Measurements from ENCODE around the gene ZNG1B. TPM values are rescaled to one million over a fixed set of nuclear protein-coding genes. Genes with fewer than 3 reads are reported as not detected.

Gene ZNG1B
- total and polyA plus RNA-seq, 2 of the 13 experiments (the other 11 are each of a cell fraction or from before 2014, with no cell fraction given): 33.8 to 72.2 TPM

DNA sequence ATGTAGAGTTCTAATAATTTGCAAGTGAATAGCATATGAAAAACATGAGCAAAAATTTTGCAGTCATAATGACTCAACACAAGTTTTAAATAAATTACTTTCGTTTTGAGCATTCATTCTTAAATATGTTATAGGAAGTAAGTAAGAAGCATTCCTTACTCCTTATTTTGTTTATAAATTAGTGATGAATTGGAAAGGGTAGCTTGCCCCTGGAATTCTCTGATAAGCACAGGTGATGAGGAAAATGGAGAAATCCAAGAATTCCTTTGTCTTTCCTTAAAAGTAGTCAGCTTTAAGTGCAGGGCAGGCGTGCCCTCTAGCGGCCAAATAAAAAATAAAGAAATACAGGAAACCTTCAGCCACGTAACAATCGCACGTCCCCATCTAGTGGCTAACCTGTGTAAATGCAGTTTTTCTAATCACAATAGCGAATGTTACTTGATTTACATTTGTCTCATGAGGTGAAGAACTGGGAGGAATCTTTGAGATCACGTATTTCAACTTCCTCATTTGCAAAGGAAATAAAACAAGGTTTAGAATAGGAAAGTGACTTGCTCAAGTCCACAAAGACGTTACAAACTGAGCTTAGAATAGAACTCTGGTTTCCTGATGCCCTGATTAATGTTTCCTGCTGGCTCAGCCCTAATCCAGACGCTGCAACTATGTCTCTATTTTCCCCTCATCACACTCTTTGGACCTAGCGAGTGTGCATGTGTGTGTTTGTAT, 47.2 kb upstream of the ZNG1B start:
- 8% methylated on average over 11 of the region's 11 CpGs for WGBS (ENCODE audit: low lambda C conversion rate)
- POLR2A ChIA-PET: no interaction called here
- no peak overlapping the region for H3K4me2 ChIP-seq (ENCODE audit: low read depth, low read length)
- DNase-seq (ENCODE audit: low spot score) (peak; percentile 79), FAIRE-seq (peak; percentile 76), ATAC-seq (peak; percentile 83)
- no peaks in the 10 kb centered on the region for H3K27me3 ChIP-seq (ENCODE audit: control insufficient read depth in 1 of 2, insufficient read depth in 2 of 2, low read length in 2 of 2)
- BruUV-seq (replicated peaks): no TSS peak
- H3K36me3 ChIP-seq (replicated peaks in 1 of 2; ENCODE audit: control insufficient read depth in 1 of 2, insufficient read depth in 2 of 2, low read length in 2 of 2): no peaks in the 10 kb centered on the region
- no peaks in the 10 kb centered on the region for H3K4me1 ChIP-seq (ENCODE audit: insufficient read depth, low read length)
- H2AFZ ChIP-seq (ENCODE audit: low read length): no peak overlapping the region
- in situ Hi-C loops (cut with HindIII; ENCODE audit: extremely low pct_ligation_motif_present, low pct_unique_long_range_greater_than_20kb): no loop called here
- CTCF ChIA-PET (ENCODE audit: low intra/inter-chr PET ratio, low total read pairs): interaction anchor here (0.6 to 2.9 kb wide), 7 partner anchors 8 to 1161 kb away, joined by 3 to 28 read pairs (median 8); no protein-coding TSS in a partner anchor
- no peaks in the 10 kb centered on the region for H3K79me2 ChIP-seq (ENCODE audit: insufficient read depth, low read length)
- H3K27ac ChIP-seq (ENCODE audit: extremely low read length, insufficient read depth, low read length): no peak overlapping the region
- H3K9ac ChIP-seq (ENCODE audit: insufficient read depth, low read depth, low read length): no peak overlapping the region
- H3K4me3 ChIP-seq (replicated peaks in 1 of 3; ENCODE audit: insufficient read depth in 1 of 3, low read depth in 2 of 3, low read length in 3 of 3): no peak overlapping the region
- no peaks in the 10 kb centered on the region for H3K9me3 ChIP-seq (ENCODE audit: low read length)
- intact Hi-C loops (cut with micrococcal nuclease; ENCODE audit: unreplicated experiment): loop anchor here (2.0 to 5.0 kb wide), 3 partner anchors 141 to 253 kb away; no protein-coding TSS in a partner anchor
- H4K20me1 ChIP-seq (ENCODE audit: insufficient read depth, low read length): no peaks in the 10 kb centered on the region
- TF ChIP-seq RAD21 (CRISPR knock-in tag; IDR thresholded peaks at IDR 0.05) (peak; percentile 86), ERF (CRISPR knock-in tag; IDR thresholded peaks at IDR 0.05) (peak; percentile 52; the same call in 1 of the 2 replicates), KLF9 (CRISPR knock-in tag; IDR thresholded peaks at IDR 0.05; ENCODE audit: low read depth) (no peak), SMAD3 (CRISPR knock-in tag; IDR thresholded peaks at IDR 0.05) (peak; percentile 74; the same call in 1 of the 2 replicates), ELF1 (CRISPR knock-in tag; IDR thresholded peaks at IDR 0.05) (0 out of 2 replicates have a peak, but pooled peaks have one; percentile 18), ZFP41 (CRISPR knock-in tag; IDR thresholded peaks at IDR 0.05; ENCODE audit: borderline replicate concordance) (no peak), DR1 (CRISPR knock-in tag; IDR thresholded peaks at IDR 0.05) (no peak), IRF2 (CRISPR knock-in tag; IDR thresholded peaks at IDR 0.05) (peak; percentile 43; the same call in 1 of the 2 replicates), KMT2B (CRISPR knock-in tag; IDR thresholded peaks at IDR 0.05) (0 out of 2 replicates have a peak, but pooled peaks have one; percentile 33), FOXA3 (CRISPR knock-in tag; IDR thresholded peaks at IDR 0.05) (peak; percentile 38; the same call in 1 of the 2 replicates), STAG1 (CRISPR knock-in tag; IDR thresholded peaks at IDR 0.05) (peak; percentile 94), ARNT2 (CRISPR knock-in tag; IDR thresholded peaks at IDR 0.05; ENCODE audit: low read depth) (no peak)
- TF ChIP-seq, protein P1, sequence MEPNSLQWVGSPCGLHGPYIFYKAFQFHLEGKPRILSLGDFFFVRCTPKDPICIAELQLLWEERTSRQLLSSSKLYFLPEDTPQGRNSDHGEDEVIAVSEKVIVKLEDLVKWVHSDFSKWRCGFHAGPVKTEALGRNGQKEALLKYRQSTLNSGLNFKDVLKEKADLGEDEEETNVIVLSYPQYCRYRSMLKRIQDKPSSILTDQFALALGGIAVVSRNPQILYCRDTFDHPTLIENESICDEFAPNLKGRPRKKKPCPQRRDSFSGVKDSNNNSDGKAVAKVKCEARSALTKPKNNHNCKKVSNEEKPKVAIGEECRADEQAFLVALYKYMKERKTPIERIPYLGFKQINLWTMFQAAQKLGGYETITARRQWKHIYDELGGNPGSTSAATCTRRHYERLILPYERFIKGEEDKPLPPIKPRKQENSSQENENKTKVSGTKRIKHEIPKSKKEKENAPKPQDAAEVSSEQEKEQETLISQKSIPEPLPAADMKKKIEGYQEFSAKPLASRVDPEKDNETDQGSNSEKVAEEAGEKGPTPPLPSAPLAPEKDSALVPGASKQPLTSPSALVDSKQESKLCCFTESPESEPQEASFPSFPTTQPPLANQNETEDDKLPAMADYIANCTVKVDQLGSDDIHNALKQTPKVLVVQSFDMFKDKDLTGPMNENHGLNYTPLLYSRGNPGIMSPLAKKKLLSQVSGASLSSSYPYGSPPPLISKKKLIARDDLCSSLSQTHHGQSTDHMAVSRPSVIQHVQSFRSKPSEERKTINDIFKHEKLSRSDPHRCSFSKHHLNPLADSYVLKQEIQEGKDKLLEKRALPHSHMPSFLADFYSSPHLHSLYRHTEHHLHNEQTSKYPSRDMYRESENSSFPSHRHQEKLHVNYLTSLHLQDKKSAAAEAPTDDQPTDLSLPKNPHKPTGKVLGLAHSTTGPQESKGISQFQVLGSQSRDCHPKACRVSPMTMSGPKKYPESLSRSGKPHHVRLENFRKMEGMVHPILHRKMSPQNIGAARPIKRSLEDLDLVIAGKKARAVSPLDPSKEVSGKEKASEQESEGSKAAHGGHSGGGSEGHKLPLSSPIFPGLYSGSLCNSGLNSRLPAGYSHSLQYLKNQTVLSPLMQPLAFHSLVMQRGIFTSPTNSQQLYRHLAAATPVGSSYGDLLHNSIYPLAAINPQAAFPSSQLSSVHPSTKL (CRISPR knock-in tag; IDR thresholded peaks at IDR 0.05): peak; percentile 44; the same call in 1 of the 2 replicates
- TF ChIP-seq, protein P2, sequence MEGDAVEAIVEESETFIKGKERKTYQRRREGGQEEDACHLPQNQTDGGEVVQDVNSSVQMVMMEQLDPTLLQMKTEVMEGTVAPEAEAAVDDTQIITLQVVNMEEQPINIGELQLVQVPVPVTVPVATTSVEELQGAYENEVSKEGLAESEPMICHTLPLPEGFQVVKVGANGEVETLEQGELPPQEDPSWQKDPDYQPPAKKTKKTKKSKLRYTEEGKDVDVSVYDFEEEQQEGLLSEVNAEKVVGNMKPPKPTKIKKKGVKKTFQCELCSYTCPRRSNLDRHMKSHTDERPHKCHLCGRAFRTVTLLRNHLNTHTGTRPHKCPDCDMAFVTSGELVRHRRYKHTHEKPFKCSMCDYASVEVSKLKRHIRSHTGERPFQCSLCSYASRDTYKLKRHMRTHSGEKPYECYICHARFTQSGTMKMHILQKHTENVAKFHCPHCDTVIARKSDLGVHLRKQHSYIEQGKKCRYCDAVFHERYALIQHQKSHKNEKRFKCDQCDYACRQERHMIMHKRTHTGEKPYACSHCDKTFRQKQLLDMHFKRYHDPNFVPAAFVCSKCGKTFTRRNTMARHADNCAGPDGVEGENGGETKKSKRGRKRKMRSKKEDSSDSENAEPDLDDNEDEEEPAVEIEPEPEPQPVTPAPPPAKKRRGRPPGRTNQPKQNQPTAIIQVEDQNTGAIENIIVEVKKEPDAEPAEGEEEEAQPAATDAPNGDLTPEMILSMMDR (CRISPR knock-in tag; IDR thresholded peaks at IDR 0.05): peak; percentile 96
- TF ChIP-seq, protein P3, sequence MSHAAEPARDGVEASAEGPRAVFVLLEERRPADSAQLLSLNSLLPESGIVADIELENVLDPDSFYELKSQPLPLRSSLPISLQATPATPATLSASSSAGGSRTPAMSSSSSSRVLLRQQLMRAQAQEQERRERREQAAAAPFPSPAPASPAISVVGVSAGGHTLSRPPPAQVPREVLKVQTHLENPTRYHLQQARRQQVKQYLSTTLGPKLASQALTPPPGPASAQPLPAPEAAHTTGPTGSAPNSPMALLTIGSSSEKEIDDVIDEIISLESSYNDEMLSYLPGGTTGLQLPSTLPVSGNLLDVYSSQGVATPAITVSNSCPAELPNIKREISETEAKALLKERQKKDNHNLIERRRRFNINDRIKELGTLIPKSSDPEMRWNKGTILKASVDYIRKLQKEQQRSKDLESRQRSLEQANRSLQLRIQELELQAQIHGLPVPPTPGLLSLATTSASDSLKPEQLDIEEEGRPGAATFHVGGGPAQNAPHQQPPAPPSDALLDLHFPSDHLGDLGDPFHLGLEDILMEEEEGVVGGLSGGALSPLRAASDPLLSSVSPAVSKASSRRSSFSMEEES (CRISPR knock-in tag; IDR thresholded peaks at IDR 0.05): peak; percentile 24; the same call in 1 of the 2 replicates
- TF ChIP-seq, protein P4, sequence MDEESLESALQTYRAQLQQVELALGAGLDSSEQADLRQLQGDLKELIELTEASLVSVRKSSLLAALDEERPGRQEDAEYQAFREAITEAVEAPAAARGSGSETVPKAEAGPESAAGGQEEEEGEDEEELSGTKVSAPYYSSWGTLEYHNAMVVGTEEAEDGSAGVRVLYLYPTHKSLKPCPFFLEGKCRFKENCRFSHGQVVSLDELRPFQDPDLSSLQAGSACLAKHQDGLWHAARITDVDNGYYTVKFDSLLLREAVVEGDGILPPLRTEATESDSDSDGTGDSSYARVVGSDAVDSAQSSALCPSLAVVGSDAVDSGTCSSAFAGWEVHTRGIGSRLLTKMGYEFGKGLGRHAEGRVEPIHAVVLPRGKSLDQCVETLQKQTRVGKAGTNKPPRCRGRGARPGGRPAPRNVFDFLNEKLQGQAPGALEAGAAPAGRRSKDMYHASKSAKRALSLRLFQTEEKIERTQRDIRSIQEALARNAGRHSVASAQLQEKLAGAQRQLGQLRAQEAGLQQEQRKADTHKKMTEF (CRISPR knock-in tag; IDR thresholded peaks at IDR 0.05): peak; percentile 44; the same call in 1 of the 2 replicates
